WTC11 (cell line): ENCODE data around the gene CDKN1C.

Source experiments
- ATF3 ChIP-seq: sonication (generic); formaldehyde crosslinking; conservative IDR thresholded peaks from 2 replicates; pipeline ENCODE4 v1.8.1; 2022; ENCODE audit warnings: mild to moderate bottlenecking, missing genetic modification reagents
- NFYB ChIP-seq: sonication (generic); formaldehyde crosslinking; conservative IDR thresholded peaks from 2 replicates; pipeline ENCODE4 v1.8.0; 2022; ENCODE audit warnings: low read depth, missing genetic modification reagents
- TEAD1 ChIP-seq: sonication (generic); formaldehyde crosslinking; IDR thresholded peaks from 2 replicates; pipeline ENCODE4 v1.8.0; 2022; ENCODE audit warnings: mild to moderate bottlenecking, missing genetic modification reagents
- TF ChIP-seq, protein P1 (sequence below): fragments of 200-600 bp; IDR thresholded peaks from 2 replicates; pipeline ENCODE4 v1.8.0; 2022; ENCODE audit warnings: antibody characterized with exemption

GRCh38 chr11:2882396-2883110 is 3.0 kb downstream of the CDKN1C start:
- TF ChIP-seq, protein P1, sequence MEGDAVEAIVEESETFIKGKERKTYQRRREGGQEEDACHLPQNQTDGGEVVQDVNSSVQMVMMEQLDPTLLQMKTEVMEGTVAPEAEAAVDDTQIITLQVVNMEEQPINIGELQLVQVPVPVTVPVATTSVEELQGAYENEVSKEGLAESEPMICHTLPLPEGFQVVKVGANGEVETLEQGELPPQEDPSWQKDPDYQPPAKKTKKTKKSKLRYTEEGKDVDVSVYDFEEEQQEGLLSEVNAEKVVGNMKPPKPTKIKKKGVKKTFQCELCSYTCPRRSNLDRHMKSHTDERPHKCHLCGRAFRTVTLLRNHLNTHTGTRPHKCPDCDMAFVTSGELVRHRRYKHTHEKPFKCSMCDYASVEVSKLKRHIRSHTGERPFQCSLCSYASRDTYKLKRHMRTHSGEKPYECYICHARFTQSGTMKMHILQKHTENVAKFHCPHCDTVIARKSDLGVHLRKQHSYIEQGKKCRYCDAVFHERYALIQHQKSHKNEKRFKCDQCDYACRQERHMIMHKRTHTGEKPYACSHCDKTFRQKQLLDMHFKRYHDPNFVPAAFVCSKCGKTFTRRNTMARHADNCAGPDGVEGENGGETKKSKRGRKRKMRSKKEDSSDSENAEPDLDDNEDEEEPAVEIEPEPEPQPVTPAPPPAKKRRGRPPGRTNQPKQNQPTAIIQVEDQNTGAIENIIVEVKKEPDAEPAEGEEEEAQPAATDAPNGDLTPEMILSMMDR: no peak
- no peak for TF ChIP-seq ATF3 (CRISPR knock-in tag)
- no peak for TF ChIP-seq TEAD1 (CRISPR knock-in tag)
- no peak for TF ChIP-seq NFYB
